ENCODE data around the gene NPFF.

GRCh38 chr12:53506881-53507602, at the start of gene NPFF:
- TF ChIP-seq CTCF (optimal IDR thresholded peaks at IDR 0.05 in 1 of 3, IDR thresholded peaks at IDR 0.05 in 1 of 3, conservative IDR thresholded peaks at IDR 0.05 in 1 of 3; ENCODE audit: extremely low read depth in 1 of 3, insufficient read depth in 2 of 3, low read length in 3 of 3) (no peak), EZH2 (IDR thresholded peaks at IDR 0.05; ENCODE audit: low read length) (no peak)

All from keratinocyte (primary cell).